Brain microvascular endothelial cell (primary cell): ENCODE data around the gene PPP3CA.
"Not testable (repeated sequence)": the region's sequence is repeated elsewhere in the genome, so short reads cannot be mapped to it uniquely, and the experiment has no call there.

Experiments used
- DNase-seq: peaks from one replicate; pipeline ENCODE4 v3.0.0-alpha.2; 2020
- H3K27ac ChIP-seq: fragments of 250-450 bp; sonication (Bioruptor Pico); 2 replicates; pipeline ENCODE4 v1.5.1; 2020; ENCODE audit warnings: mild to moderate bottlenecking, moderate library complexity
- H3K27me3 ChIP-seq: fragments of 250-450 bp; sonication (Bioruptor Pico); replicated peaks from 2 replicates; pipeline ENCODE4 v1.5.1; 2020; ENCODE audit warnings: mild to moderate bottlenecking
- H3K36me3 ChIP-seq: fragments of 250-450 bp; sonication (Bioruptor Pico); replicated peaks from 2 replicates; pipeline ENCODE4 v1.5.1; 2020; ENCODE audit warnings: mild to moderate bottlenecking
- H3K4me3 ChIP-seq: 2 replicates; pipeline ENCODE4 v1.5.1; 2011; ENCODE audit warnings: low read depth, mild to moderate bottlenecking, control low read depth, low read length, moderate library complexity
- in situ Hi-C: cut with HindIII; loops from 2 replicates; pipeline ENCODE4 v1.10.0; 2017; ENCODE audit warnings: low sequenced_read_pairs, low pct_ligation_motif_present
- TF ChIP-seq, protein P1 (sequence below): IDR thresholded peaks from 2 replicates; pipeline ENCODE4 v1.5.1; 2011; ENCODE audit warnings: low read depth, mild to moderate bottlenecking, moderate library complexity, low read length, control low read depth, inconsistent platforms; ENCODE audit errors: missing control alignments

PPP3CA gene

DNA sequence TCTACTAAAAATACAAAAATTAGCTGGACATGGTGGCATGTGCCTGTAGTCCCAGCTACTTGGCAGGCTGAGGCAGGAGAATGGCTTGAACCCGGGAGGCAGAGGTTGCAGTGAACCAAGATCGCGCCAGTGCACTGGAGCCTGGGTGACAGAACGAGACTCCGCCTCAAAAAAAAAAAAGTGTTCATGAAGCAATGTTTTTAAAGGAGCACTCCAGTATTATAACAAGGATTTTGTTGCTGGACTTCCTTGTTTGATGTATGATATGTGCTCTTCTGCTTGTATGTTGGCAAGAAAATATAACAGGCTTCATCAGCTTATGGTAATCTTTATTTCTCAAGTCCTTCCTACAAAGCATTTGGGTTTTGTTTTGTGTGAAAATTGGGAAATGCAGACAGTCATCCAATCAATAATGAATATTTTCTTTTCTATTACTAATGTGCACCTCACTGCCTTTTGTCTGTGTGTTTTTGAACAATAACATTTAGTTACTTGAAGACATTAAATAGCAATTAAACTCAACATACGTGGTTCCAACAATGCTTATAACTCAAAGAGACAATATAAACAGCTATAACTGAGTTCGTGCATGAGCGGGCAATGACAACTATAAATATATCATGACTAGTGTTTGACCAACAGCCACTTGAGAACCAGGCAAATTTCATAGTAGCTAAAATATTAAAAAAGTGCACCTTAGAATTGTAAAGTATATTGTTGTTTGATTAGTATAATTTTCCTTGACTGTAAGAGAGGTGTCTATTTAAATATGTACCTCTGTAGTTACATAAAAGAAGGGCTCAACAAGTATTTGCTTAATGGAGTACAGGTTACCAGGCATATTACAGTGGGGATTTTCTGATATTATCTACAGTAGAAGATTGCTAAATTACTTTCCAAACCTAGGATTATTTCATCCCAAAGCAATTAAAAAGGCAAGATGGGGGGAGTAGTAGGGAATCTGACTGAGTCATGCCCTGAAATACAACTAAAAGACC, 210.7 kb downstream of the PPP3CA start:
- H3K27me3 ChIP-seq, result no peaks in the 10 kb centered on the region
- in situ Hi-C loops, result no loop called here
- H3K27ac ChIP-seq, result no peak overlapping the region
- TF ChIP-seq, protein P1, sequence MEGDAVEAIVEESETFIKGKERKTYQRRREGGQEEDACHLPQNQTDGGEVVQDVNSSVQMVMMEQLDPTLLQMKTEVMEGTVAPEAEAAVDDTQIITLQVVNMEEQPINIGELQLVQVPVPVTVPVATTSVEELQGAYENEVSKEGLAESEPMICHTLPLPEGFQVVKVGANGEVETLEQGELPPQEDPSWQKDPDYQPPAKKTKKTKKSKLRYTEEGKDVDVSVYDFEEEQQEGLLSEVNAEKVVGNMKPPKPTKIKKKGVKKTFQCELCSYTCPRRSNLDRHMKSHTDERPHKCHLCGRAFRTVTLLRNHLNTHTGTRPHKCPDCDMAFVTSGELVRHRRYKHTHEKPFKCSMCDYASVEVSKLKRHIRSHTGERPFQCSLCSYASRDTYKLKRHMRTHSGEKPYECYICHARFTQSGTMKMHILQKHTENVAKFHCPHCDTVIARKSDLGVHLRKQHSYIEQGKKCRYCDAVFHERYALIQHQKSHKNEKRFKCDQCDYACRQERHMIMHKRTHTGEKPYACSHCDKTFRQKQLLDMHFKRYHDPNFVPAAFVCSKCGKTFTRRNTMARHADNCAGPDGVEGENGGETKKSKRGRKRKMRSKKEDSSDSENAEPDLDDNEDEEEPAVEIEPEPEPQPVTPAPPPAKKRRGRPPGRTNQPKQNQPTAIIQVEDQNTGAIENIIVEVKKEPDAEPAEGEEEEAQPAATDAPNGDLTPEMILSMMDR, result no peak
- no peak overlapping the region for H3K4me3 ChIP-seq
- DNase-seq, result no peak
- H3K36me3 ChIP-seq, result no peaks in the 10 kb centered on the region

DNA sequence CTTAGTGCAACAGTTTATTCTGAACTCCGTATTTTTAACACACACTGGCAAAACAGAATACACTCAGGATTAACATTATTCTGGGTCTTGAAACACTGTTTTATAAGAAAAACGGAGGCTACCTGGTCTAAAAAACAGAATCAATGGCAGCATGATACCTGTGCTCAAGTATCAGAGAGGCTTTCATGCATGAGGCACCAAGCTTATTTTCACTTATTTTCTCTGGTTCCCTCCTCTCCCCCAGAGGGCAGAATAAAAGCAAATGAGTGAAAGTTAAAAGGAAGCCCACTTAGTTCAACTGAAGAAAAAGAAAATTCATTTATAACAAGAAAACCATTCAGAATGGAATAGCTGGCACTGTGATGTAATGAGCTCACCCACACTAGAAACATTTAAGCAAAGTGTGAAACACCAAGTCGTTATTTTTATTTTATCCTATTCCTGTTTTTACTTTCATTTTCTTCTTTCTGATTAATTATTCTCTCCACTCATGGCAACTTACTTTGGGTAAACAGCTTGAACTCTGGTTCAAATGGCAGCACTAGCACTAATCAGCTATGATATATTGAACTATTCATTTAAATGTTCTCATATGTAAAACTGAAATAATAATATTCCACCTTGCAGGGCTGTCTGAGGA, 211.8 kb downstream of the PPP3CA start:
- H3K36me3 ChIP-seq, result no peaks in the 10 kb centered on the region
- TF ChIP-seq, protein P1, result no peak
- no peak overlapping the region for H3K27ac ChIP-seq
- DNase-seq, result no peak
- H3K4me3 ChIP-seq, result no peak overlapping the region
- H3K27me3 ChIP-seq, result no peaks in the 10 kb centered on the region
- in situ Hi-C loops, result no loop called here

DNA sequence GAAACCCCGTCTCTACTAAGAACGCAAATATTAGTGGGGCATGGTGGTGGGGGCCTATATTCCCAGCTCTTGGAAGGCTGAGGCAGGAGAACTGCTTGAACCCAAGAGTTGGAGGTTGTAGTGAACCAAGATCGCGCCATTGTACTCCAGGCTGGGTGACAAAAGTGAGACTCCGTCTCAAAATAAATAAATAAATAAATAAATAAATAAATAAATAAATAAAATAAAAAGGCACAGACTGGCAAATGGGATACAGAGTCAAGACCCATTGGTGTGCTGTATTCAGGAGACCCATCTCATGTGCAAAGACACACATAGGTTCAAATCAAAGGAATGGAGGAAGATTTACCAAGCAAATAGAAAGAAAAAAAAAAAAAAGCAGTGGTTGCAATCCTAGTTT, 216.3 kb downstream of the PPP3CA start:
- DNase-seq, H3K27ac ChIP-seq, H3K36me3 ChIP-seq, H3K4me3 ChIP-seq, in situ Hi-C loops, H3K27me3 ChIP-seq: not testable (repeated sequence)

DNA sequence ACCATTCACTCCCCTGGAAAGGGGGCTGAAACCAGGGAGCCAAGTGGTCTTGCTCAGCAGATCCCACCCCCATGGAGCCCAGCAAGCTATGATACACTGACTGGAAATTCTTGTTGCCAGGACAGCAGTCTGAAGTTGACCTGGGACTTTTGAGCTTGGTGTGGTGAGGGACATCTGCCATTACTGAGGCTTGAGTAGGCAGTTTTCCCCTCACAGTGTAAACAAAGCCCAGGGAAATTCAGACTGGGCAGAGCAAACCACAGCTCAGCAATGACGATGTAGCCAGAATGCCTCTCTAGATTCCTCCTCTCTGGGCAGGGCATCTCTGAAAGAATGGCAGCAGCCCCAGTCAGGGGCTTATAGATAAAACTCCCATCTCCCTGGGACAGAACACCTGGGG, 218.4 kb downstream of the PPP3CA start:
- H3K27ac ChIP-seq, H3K4me3 ChIP-seq, H3K27me3 ChIP-seq, in situ Hi-C loops, H3K36me3 ChIP-seq: not testable (repeated sequence)
- peak; percentile 4 for DNase-seq

DNA sequence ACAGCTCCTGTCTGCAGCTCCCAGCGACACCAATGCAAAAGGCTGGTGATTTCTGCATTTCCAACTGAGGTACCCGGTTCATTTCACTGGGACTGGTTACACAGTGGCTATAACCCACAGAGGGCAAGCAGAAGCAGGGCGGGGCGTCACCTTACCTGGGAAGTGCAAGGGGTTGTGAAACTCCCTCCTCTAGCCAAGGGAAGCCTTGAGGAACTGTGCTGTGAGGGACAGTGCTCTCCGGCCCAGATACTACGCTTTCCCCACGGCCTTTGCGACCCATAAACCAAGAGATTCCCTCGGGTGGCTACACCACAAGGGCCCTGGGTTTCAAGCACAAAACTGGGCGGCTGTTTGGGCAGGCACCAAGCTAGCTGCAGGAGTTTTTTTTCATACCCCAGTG, 218.9 kb downstream of the PPP3CA start:
- no peak overlapping the region for H3K27ac ChIP-seq
- TF ChIP-seq, protein P1, result no peak
- H3K36me3 ChIP-seq, result no peaks in the 10 kb centered on the region

DNA sequence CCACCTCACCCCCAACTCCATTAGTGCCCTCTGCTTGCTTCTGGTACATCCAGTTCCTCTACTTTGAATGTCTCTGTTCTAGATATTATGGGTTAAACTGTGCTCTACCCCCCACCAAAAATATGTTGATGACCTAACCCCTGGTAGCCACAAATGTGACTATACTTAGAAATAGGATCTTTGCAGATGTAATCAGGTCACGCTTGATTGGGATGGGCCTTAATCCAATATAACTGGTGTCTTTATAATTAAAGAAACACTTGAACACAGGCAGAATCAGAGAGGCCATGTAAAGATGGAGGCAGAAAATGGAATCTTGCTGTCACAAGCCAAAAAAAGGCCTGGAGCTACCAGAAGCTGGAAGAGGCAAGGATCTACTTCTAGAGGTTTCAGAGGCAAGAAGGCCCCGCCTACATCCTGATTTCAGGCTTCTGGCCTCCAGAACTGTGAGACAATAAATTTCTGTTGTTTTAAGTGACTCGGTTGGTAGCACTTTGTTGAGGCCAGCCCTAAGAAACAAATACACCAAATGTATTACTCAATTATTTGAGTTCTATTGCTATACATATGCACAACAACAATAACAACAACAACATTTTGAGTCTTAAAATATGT, 220.0 kb downstream of the PPP3CA start:
- TF ChIP-seq, protein P1, result no peak
- in situ Hi-C loops, result no loop called here
- no peak overlapping the region for H3K4me3 ChIP-seq
- H3K27ac ChIP-seq, result no peak overlapping the region
- no peaks in the 10 kb centered on the region for H3K36me3 ChIP-seq
- DNase-seq, result no peak
- H3K27me3 ChIP-seq, result no peaks in the 10 kb centered on the region

More for the DNA sequence above, 218.9 kb downstream of the PPP3CA start:
- Histone ChIP-seq H3K27me3 (no peaks in the 10 kb centered on the region), H3K4me3 (no peak overlapping the region)
- DNase-seq, result no peak
- in situ Hi-C loops, result no loop called here
